Measurements from ENCODE around the gene BABAM2. TPM values are rescaled to one million over a fixed set of nuclear protein-coding genes. Genes with fewer than 3 reads are reported as not detected.

BABAM2 gene
- total and polyA plus RNA-seq, 10 of the 15 experiments (the other 5 are each of a cell fraction or from before 2014, with no cell fraction given), result 30.7 to 59.9 (median 44.5) TPM

DNA sequence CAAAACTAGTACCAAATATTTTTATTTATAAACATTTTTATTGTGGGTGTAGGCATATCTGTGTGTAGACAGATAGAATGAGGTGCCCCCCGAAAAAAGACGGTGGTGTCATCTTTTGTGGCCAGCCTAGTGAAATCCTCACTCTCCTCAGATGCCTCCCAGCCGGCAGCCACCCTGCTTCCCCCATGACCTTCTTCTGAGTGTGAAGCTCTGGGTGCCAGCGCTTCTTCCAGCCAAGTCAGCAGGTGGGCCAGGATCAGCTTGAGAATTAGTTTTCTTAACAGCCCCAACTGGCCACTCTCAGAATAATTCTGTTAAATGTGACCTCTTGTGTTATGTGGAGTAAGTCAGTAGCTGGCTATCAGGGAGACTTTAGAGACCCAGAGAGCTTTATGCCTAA is 272.5 kb downstream of the BABAM2 start:
- no peak for FAIRE-seq
- in situ Hi-C loops (cut with MboI), result no loop called here

More for the DNA sequence above, 272.5 kb downstream of the BABAM2 start:
- ChIA-PET SMC1A (ENCODE audit: uncharacterized antibody, unreplicated experiment) (no interaction called here), POLR2A (interaction anchor here (0.6 kb wide), 1 partner anchor 113 kb away, joined by 4 read pairs; no protein-coding TSS in a partner anchor), CTCF (no interaction called here), RAD21 (ENCODE audit: unreplicated experiment) (no interaction called here)
- no peaks in the 10 kb centered on the region for H3K36me3 ChIP-seq (ENCODE audit: control insufficient read depth in 2 of 2, insufficient read depth in 2 of 2, low read length in 1 of 2)
- no peak overlapping the region for H3K9ac ChIP-seq (ENCODE audit: control insufficient read depth, insufficient read depth, low read length)
- no TSS peak for BruUV-seq (replicated peaks)
- no peaks in the 10 kb centered on the region for H3K27me3 ChIP-seq (replicated peaks in 1 of 2; ENCODE audit: control insufficient read depth in 2 of 2, insufficient read depth in 2 of 2, low read length in 1 of 2)
- TF ChIP-seq ATF7 (IDR thresholded peaks at IDR 0.05; ENCODE audit: low read depth), result no peak
- TF ChIP-seq, protein P1, sequence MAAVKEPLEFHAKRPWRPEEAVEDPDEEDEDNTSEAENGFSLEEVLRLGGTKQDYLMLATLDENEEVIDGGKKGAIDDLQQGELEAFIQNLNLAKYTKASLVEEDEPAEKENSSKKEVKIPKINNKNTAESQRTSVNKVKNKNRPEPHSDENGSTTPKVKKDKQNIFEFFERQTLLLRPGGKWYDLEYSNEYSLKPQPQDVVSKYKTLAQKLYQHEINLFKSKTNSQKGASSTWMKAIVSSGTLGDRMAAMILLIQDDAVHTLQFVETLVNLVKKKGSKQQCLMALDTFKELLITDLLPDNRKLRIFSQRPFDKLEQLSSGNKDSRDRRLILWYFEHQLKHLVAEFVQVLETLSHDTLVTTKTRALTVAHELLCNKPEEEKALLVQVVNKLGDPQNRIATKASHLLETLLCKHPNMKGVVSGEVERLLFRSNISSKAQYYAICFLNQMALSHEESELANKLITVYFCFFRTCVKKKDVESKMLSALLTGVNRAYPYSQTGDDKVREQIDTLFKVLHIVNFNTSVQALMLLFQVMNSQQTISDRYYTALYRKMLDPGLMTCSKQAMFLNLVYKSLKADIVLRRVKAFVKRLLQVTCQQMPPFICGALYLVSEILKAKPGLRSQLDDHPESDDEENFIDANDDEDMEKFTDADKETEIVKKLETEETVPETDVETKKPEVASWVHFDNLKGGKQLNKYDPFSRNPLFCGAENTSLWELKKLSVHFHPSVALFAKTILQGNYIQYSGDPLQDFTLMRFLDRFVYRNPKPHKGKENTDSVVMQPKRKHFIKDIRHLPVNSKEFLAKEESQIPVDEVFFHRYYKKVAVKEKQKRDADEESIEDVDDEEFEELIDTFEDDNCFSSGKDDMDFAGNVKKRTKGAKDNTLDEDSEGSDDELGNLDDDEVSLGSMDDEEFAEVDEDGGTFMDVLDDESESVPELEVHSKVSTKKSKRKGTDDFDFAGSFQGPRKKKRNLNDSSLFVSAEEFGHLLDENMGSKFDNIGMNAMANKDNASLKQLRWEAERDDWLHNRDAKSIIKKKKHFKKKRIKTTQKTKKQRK (IDR thresholded peaks at IDR 0.05; ENCODE audit: low read depth, low read length), result no peak
- TF ChIP-seq KLF5 (IDR thresholded peaks at IDR 0.05; ENCODE audit: partially characterized antibody), result no peak
- TF ChIP-seq BACH1 (IDR thresholded peaks at IDR 0.05; ENCODE audit: borderline replicate concordance), result no peak
- no peak for TF ChIP-seq FOXM1 (IDR thresholded peaks at IDR 0.05; ENCODE audit: low read depth, low read length)
- TF ChIP-seq RAD51 (IDR thresholded peaks at IDR 0.05), result no peak
- TF ChIP-seq, protein P2, sequence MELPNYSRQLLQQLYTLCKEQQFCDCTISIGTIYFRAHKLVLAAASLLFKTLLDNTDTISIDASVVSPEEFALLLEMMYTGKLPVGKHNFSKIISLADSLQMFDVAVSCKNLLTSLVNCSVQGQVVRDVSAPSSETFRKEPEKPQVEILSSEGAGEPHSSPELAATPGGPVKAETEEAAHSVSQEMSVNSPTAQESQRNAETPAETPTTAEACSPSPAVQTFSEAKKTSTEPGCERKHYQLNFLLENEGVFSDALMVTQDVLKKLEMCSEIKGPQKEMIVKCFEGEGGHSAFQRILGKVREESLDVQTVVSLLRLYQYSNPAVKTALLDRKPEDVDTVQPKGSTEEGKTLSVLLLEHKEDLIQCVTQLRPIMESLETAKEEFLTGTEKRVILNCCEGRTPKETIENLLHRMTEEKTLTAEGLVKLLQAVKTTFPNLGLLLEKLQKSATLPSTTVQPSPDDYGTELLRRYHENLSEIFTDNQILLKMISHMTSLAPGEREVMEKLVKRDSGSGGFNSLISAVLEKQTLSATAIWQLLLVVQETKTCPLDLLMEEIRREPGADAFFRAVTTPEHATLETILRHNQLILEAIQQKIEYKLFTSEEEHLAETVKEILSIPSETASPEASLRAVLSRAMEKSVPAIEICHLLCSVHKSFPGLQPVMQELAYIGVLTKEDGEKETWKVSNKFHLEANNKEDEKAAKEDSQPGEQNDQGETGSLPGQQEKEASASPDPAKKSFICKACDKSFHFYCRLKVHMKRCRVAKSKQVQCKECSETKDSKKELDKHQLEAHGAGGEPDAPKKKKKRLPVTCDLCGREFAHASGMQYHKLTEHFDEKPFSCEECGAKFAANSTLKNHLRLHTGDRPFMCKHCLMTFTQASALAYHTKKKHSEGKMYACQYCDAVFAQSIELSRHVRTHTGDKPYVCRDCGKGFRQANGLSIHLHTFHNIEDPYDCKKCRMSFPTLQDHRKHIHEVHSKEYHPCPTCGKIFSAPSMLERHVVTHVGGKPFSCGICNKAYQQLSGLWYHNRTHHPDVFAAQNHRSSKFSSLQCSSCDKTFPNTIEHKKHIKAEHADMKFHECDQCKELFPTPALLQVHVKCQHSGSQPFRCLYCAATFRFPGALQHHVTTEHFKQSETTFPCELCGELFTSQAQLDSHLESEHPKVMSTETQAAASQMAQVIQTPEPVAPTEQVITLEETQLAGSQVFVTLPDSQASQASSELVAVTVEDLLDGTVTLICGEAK (IDR thresholded peaks at IDR 0.05; ENCODE audit: borderline replicate concordance), result no peak
- H3K4me3 ChIP-seq, result no peak overlapping the region
- no peaks in the 10 kb centered on the region for H4K20me1 ChIP-seq (ENCODE audit: control insufficient read depth, insufficient read depth)
- H3K79me2 ChIP-seq (ENCODE audit: control insufficient read depth, insufficient read depth, low read length), result no peaks in the 10 kb centered on the region
- DNase-seq (ENCODE audit: low read depth, low spot score), result no peak
- WGBS (ENCODE audit: insufficient coverage, insufficient replicate concordance, low lambda C conversion rate, missing lambda C conversion rate), result 97% methylated on average over 4 of the region's 4 CpGs
- H3K27ac ChIP-seq (ENCODE audit: control insufficient read depth, insufficient read depth), result no peak overlapping the region
- intact Hi-C loops (cut with micrococcal nuclease; ENCODE audit: unreplicated experiment), result no loop called here
- no peak overlapping the region for H3K4me2 ChIP-seq (ENCODE audit: control insufficient read depth, insufficient read depth)
- no peaks in the 10 kb centered on the region for H3K4me1 ChIP-seq (ENCODE audit: control insufficient read depth, insufficient read depth, low read length)
- no peak overlapping the region for H2AFZ ChIP-seq (ENCODE audit: control insufficient read depth, low read depth, low read length)
- no peak for ATAC-seq
- no peaks in the 10 kb centered on the region for H3K9me3 ChIP-seq (replicated peaks; ENCODE audit: control insufficient read depth, insufficient read depth, low read length)
